Measurements from ENCODE around the gene NT5M. TPM values are rescaled to one million over a fixed set of nuclear protein-coding genes. Genes with fewer than 3 reads are reported as not detected.

NT5M gene
- total and polyA plus RNA-seq, 2 donors (not counting 1 experiment from before 2014, with no cell fraction given), result 0.37 to 1.2 TPM

DNA sequence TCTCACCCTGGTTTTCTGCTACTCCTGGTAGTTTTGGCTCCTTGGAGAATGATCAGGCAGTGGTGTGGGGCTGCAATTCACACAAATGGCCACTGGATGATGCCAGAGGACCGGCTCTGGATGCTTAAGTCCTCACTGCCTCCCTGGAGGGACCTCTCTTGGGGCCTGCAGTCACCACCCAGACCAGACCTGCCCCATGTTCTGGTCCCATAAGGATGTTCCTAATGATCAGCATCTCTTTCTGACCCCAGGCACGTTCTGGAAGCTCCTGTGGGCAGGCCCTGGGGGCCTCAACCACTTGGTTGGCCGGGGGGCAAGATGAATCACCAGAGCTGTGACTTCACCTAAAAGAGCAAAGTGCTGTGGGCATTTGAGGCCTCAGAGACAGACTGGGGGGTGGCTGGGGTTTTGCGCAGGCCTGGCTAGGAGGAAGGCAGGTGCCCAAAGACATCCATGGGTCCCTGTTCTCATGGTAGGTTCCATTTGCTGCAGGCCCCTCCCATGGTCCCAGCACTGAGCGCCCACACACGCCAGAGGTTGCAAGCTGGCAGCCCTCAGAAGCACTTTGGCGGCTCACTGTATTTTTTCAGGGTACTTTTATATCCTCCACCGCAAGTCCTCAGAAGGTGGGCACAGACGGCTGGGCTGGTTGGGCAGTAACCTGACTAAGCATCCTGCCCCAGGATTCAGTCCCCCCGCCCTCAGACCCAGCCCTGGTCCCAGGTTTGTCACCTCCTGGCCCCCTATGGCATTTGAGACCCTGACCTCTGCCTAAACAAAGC, 53.2 kb downstream of the NT5M start:
- DNase-seq (ENCODE audit: low read depth in 2 of 2), result peak; percentile 73 to 87
- H3K79me2 ChIP-seq (ENCODE audit: control insufficient read depth, insufficient read depth, low read length), result no peaks in the 10 kb centered on the region
- peak overlapping the region; percentile 21 for H2AFZ ChIP-seq (ENCODE audit: low read length)
- H3K9ac ChIP-seq (ENCODE audit: insufficient read depth, low read length), result no peak overlapping the region
- H3K4me3 ChIP-seq (replicated peaks in 1 of 4; ENCODE audit: control extremely low read depth in 1 of 4, insufficient read depth in 1 of 4, low read depth in 3 of 4, low read length in 4 of 4), result no peak overlapping the region
- H3K9me3 ChIP-seq (ENCODE audit: control insufficient read depth, insufficient read depth, low read depth, low read length), result no peaks in the 10 kb centered on the region
- H3K27me3 ChIP-seq (ENCODE audit: control insufficient read depth, insufficient read depth, low read length), result no peaks in the 10 kb centered on the region
- no peak overlapping the region for H3K4me2 ChIP-seq (ENCODE audit: extremely low read depth, insufficient read depth, low read length)
- H3K27ac ChIP-seq (ENCODE audit: insufficient read depth, low read length), result no peak overlapping the region
- H3K4me1 ChIP-seq (ENCODE audit: control insufficient read depth, extremely low read depth, insufficient read depth, low read length), result peaks cover 11% of the 10 kb centered on the region
- no peaks in the 10 kb centered on the region for H3K36me3 ChIP-seq (ENCODE audit: control insufficient read depth, insufficient read depth, low read length)
- H4K20me1 ChIP-seq (ENCODE audit: control insufficient read depth, extremely low read depth, insufficient read depth, low read length), result no peaks in the 10 kb centered on the region
- peak; percentile 100 for TF ChIP-seq CTCF (conservative IDR thresholded peaks at IDR 0.05 in 1 of 2, IDR thresholded peaks at IDR 0.05 in 1 of 2; ENCODE audit: low read depth in 1 of 2, low read length in 2 of 2)
- TF ChIP-seq EZH2 (IDR thresholded peaks at IDR 0.05; ENCODE audit: low read length, missing control alignments), result no peak

GRCh38 chr17:17356931-17357270, 53.7 kb downstream of the NT5M start:
- H3K36me3 ChIP-seq (ENCODE audit: control insufficient read depth, insufficient read depth, low read length), result no peaks in the 10 kb centered on the region
- TF ChIP-seq EZH2 (IDR thresholded peaks at IDR 0.05; ENCODE audit: low read length, missing control alignments) (no peak), CTCF (conservative IDR thresholded peaks at IDR 0.05 in 1 of 2, IDR thresholded peaks at IDR 0.05 in 1 of 2; ENCODE audit: low read depth in 1 of 2, low read length in 2 of 2) (no peak)
- no peaks in the 10 kb centered on the region for H4K20me1 ChIP-seq (ENCODE audit: control insufficient read depth, extremely low read depth, insufficient read depth, low read length)
- no peak overlapping the region for H3K4me2 ChIP-seq (ENCODE audit: extremely low read depth, insufficient read depth, low read length)
- no peak for DNase-seq (ENCODE audit: low read depth in 2 of 2)
- H3K27ac ChIP-seq (ENCODE audit: insufficient read depth, low read length), result no peak overlapping the region
- no peaks in the 10 kb centered on the region for H3K9me3 ChIP-seq (ENCODE audit: control insufficient read depth, insufficient read depth, low read depth, low read length)
- H3K4me3 ChIP-seq (replicated peaks in 1 of 4; ENCODE audit: control extremely low read depth in 1 of 4, insufficient read depth in 1 of 4, low read depth in 3 of 4, low read length in 4 of 4), result no peak overlapping the region
- H3K4me1 ChIP-seq (ENCODE audit: control insufficient read depth, extremely low read depth, insufficient read depth, low read length), result peaks cover 10% of the 10 kb centered on the region
- no peaks in the 10 kb centered on the region for H3K79me2 ChIP-seq (ENCODE audit: control insufficient read depth, insufficient read depth, low read length)
- H3K9ac ChIP-seq (ENCODE audit: insufficient read depth, low read length), result no peak overlapping the region
- no peaks in the 10 kb centered on the region for H3K27me3 ChIP-seq (ENCODE audit: control insufficient read depth, insufficient read depth, low read length)
- no peak overlapping the region for H2AFZ ChIP-seq (ENCODE audit: low read length)

GRCh38 chr17:17358060-17358751, 55.0 kb downstream of the NT5M start:
- Histone ChIP-seq H4K20me1 (ENCODE audit: control insufficient read depth, extremely low read depth, insufficient read depth, low read length) (no peaks in the 10 kb centered on the region), H3K9me3 (ENCODE audit: control insufficient read depth, insufficient read depth, low read depth, low read length) (no peaks in the 10 kb centered on the region), H3K27me3 (ENCODE audit: control insufficient read depth, insufficient read depth, low read length) (no peaks in the 10 kb centered on the region), H3K4me1 (ENCODE audit: control insufficient read depth, extremely low read depth, insufficient read depth, low read length) (peaks cover 3% of the 10 kb centered on the region), H3K4me2 (ENCODE audit: extremely low read depth, insufficient read depth, low read length) (no peak overlapping the region), H2AFZ (ENCODE audit: low read length) (no peak overlapping the region), H3K79me2 (ENCODE audit: control insufficient read depth, insufficient read depth, low read length) (no peaks in the 10 kb centered on the region), H3K36me3 (ENCODE audit: control insufficient read depth, insufficient read depth, low read length) (no peaks in the 10 kb centered on the region), H3K27ac (ENCODE audit: insufficient read depth, low read length) (no peak overlapping the region), H3K4me3 (replicated peaks in 1 of 4; ENCODE audit: control extremely low read depth in 1 of 4, insufficient read depth in 1 of 4, low read depth in 3 of 4, low read length in 4 of 4) (no peak overlapping the region), H3K9ac (ENCODE audit: insufficient read depth, low read length) (no peak overlapping the region)
- DNase-seq (ENCODE audit: low read depth in 2 of 2), result no peak
- no peak for TF ChIP-seq CTCF (conservative IDR thresholded peaks at IDR 0.05 in 1 of 2, IDR thresholded peaks at IDR 0.05 in 1 of 2; ENCODE audit: low read depth in 1 of 2, low read length in 2 of 2)
- TF ChIP-seq EZH2 (IDR thresholded peaks at IDR 0.05; ENCODE audit: low read length, missing control alignments), result no peak
